HG02981 (cell line): ENCODE measurements around the gene COL18A1.
"Not testable (repeated sequence)": the region's sequence is repeated elsewhere in the genome, so short reads cannot be mapped to it uniquely, and the experiment has no call there.

Experiments
- ATAC-seq: cut with Tn5 transposase; IDR thresholded peaks from one replicate; pipeline ENCODE4 v1.9.1; 2021; ENCODE audit warnings: mild to moderate bottlenecking, moderate library complexity; ENCODE audit not compliant: unreplicated experiment

COL18A1 gene

GRCh38 chr21:45438391-45439145, 33.6 kb downstream of the COL18A1 start:
- ATAC-seq, result no peak

GRCh38 chr21:45439161-45439872, 34.4 kb downstream of the COL18A1 start:
- ATAC-seq, result peak; percentile 60

- no peak for ATAC-seq
Measured at GRCh38 chr21:45439901-45440461, 35.0 kb downstream of the COL18A1 start.

DNA sequence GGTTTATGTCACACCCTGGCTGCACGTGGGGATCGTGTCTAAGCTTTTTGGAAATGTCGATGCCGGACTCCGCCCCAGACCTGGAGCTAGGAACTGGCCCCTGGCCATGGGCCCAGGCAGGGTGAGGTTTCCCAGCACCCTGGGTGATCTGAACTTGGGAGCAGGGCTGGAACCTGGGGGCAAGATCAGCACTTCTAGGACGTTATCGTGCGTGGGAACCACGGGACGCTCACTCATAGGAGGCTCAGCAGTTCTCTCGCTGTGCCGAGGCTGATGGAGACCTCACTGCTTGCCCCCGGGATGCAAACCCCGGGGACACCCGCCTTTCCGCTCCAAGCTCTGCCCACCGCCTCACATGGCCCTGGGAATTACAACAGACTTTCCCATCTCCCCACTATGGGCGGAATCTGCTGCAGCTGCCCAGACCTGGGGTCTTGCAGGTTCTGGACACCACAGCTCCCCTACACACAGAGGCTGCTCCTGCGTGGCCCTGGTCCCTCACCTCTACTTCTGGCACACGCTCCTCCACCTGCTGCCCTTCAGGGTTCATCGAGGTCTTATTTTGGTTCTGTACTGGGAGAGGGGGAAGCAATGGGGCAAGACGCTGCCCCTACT, 35.9 kb downstream of the COL18A1 start:
- ATAC-seq, result no peak

GRCh38 chr21:45441431-45442255, 36.7 kb downstream of the COL18A1 start:
- ATAC-seq, result no peak

DNA sequence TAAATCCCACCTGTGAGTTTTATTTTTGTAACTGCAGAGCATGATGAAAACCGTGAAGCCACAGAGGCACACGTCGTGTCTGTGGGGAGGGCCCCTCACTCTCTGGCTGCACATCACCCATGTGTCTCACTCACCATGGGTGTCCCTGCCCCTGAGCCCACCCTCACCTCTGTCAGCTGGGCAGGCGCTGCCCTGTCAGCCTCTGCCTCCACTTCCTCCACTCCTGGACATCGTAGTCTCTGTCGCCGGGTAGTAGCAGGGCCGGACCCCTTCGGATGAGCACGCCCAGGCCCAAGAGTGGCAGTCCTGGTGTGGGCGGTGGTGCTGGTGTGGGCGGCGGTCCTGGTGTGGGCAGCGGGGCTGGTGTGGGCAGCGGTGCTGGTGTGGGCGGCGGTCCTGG, 37.3 kb downstream of the COL18A1 start:
- no peak for ATAC-seq

DNA sequence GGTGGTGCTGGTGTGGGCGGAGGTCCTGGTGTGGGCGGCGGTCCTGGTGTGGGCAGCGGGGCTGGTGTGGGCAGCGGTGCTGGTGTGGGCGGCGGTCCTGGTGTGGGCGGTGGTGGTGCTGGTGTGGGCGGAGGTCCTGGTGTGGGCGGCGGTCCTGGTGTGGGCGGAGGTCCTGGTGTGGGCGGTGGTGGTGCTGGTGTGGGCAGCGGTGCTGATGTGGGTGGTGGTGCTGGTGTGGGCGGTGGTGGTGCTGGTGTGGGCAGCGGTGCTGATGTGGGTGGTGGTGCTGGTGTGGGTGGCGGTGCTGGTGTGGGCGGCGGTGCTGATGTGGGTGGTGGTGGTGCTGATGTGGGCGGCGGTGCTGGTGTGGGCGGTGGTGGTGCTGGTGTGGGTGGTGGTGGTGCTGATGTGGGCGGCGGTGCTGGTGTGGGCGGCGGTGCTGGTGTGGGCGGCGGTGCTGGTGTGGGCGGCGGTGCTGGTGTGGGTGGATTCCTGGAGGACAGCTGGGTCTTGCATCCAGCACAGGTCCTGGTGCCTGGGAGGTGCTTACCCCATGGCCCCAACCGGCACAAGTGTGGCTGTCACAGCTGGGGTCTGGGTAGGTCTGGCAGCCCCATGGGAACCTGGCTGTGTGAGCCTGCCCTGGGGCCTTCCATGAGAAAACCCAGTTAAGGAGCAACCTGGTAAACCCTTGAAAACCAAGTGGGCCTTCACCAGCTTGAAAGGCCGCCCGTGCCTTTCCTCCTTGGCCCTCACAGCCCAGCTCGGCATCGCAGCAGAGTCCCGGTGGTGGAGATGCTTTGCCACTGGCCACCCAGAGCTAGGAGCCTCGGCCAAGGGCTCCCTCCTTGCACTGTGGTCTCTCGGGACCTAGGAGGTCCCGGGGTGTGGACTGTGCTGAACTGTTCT, 38.0 kb downstream of the COL18A1 start:
- ATAC-seq, result not testable (repeated sequence)

- no peak for ATAC-seq
Measured at GRCh38 chr21:45443595-45444181, 38.7 kb downstream of the COL18A1 start.

DNA sequence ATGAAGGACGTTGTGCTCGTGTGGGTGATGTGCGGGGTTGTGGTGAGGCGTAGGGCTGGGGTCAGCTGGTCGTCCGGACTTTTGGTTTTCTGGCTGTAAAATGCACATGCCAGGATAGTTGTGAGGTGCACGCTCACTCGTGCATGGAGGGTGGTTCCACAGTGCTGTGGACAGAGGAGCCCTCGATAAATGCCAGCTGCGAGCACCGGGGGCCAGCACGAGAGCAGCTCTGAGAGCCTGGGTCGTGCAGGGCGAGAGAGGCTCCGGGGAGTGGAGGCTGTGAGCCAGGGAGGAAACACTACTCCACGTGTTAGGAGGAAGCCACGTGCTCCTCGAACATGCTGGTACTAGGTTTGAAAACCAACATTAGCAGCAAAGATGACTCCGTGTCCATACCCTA, 39.4 kb downstream of the COL18A1 start:
- no peak for ATAC-seq

- no peak for ATAC-seq
Measured at GRCh38 chr21:45445369-45445768, 40.4 kb downstream of the COL18A1 start.

- ATAC-seq, result no peak
Measured at GRCh38 chr21:45447821-45448220, 42.9 kb downstream of the COL18A1 start.

DNA sequence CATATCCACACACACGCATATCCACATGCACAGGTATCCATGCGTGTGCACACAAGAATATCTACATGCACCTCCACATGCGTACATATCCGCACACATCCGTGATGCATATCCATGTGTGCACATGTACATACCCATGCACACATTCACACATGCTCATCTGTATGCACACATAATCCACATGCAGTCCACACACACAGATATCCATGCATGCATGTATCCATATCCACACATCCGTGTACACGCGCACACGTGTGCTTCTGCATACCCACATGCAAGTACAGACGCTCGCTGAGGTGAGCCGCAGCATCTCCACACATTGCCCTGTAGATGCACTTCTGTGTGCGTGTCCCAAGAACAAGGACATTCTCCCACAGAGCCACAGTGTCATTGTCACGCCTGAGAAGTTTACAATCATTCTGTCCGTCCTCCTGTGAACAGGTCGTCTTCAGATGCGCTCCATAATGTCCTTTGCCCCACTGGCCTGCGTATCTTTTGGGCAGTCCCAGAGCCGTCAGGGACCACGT, 43.4 kb downstream of the COL18A1 start:
- no peak for ATAC-seq

DNA sequence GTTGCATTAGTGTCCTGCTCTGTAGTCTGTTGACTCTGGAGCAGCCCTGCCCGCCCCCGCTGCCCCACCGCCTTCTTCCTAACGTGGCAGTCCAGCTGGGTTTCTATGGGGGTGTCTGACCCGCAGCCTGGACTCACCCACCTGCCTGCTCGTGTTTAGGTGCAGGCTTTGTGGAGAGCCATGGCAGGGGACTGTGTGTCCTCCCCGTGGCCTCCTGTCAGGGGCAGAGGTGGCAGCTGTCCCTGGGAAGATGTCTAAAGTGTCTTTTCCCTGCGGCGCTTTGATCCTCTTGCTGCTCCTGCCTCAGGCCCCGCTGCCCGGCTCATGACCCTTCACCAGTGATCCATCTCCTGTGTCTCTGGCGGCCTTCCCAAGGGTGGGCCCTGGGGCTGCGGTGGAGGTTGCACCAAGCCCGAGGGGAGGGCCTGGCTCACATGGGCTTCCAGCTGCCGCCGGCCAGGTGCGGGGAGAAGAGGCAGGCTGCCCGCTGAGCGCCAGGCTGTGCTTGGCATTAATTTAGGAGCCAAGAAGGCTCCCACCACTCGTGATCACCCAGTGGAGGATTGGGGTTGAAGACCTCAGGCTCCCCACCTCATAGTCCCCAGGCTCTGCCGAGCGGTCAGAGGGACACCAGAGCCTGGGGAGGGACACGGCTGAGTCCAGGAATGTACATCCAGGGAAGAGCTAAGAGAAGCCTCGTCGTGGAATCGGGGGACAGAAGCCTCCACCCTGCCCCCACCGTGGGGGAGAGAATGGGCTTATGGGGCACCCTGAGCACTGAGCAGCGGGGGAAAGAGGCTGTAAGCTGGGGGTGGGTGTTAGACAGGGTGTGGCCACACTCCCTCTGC, 44.1 kb downstream of the COL18A1 start:
- no peak for ATAC-seq

GRCh38 chr21:45449658-45450422, 44.9 kb downstream of the COL18A1 start:
- ATAC-seq, result no peak

DNA sequence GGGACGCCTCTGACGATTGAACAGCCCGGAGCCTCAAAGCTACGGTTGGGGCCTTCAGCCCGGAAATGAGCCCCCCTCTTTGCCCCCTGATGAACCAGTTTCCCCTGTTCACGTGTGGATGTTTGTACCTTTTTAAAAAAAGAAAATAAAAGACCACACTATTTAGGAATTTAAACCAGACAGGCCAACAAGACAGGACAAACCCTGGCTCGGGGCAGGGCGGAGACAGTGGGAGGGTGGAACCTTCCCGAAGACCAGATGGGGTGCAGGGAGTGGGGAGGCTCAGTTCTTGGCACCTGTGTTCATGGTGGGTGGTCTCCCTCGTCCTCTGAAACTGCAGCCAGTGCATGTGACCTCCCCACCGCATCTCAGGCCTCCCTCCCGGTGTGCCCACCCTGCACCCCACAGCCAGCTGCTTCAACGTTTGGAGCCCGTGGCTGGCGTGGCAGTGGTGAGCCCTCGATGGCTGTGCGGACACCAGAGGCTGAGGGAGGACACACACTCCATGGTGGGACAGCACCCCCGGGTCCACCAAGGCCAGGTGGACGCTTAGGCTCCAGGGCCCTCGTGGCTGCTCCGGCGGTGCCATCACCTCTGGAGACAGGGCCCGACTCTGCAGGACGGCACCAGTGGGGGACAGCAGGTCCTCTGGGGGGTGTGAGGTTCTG, 45.6 kb downstream of the COL18A1 start:
- ATAC-seq, result no peak

DNA sequence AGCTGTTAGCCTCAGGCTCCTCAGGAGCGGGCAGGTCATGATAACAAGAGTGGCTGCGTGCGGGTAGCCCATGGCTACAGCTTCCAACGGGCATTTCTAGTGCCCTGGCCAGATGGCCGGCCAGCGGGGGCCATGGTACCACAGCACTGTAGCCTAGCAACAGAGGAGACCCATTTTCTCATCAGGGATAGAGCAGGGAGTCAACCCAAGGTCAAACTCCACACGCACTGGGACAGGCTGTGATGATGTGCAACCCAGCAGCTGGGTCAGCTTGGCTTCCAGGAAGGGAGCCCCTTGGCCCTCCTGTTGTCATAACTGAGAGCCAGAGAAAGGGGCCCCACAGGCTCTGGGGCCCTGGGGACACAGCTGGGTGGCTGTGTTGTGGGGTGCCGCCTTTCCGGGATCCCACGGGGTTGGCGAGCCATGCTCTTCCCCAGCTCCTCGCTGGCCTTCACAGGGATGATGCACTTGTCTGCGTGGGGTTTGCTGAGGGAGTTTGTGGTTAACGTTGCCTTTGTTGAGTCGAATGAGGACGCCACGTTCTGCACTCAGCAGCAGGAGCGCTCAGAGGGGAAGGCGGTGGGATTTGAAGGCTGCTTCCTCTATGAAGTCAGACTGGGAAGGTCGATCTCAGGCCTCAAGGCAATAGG, 46.3 kb downstream of the COL18A1 start:
- ATAC-seq, result no peak
